ENCODE data around the gene LIX1L. TPM values are rescaled to one million over a fixed set of nuclear protein-coding genes. Genes with fewer than 3 reads are reported as not detected.

LIX1L gene
- total and polyA plus RNA-seq, 8 donors = 2.9 to 10.3 (median 5.6) TPM

Other genes with a start within 250 kb of the LIX1L start
- gene CD160, start 238.5 kb downstream of the LIX1L start, total RNA-seq = under 1 TPM in 2 of 6 donors, not detected in 4; 0.12 to 0.15 TPM
- under 1 TPM in 1 of 2 donors, not detected in 1; 0.02 TPM for gene CD160, start 238.5 kb downstream of the LIX1L start, polyA plus RNA-seq
- 1 to 10 TPM; 4.9 to 8.1 (median 5.9) TPM for gene RNF115, start 133.9 kb downstream of the LIX1L start, total RNA-seq
- 1 to 10 TPM; 5.1 to 8.0 TPM for gene RNF115, start 133.9 kb downstream of the LIX1L start, polyA plus RNA-seq
- gene POLR3C, start 133.8 kb downstream of the LIX1L start, total RNA-seq = 10 to 100 TPM; 11.9 to 16.2 (median 14.6) TPM
- 10 to 100 TPM in 1 of 2 donors, 1 to 10 TPM in 1; 7.6 to 13.9 TPM for gene POLR3C, start 133.8 kb downstream of the LIX1L start, polyA plus RNA-seq
- gene NUDT17, start 112.4 kb downstream of the LIX1L start, total RNA-seq = 1 to 10 TPM; 1.0 to 2.6 (median 1.7) TPM
- gene NUDT17, start 112.4 kb downstream of the LIX1L start, polyA plus RNA-seq = 1 to 10 TPM; 2.6 to 3.6 TPM
- 10 to 100 TPM in 2 of 6 donors, 1 to 10 TPM in 4; 8.9 to 16.4 (median 10.0) TPM for gene PIAS3, start 98.9 kb downstream of the LIX1L start, total RNA-seq
- 10 to 100 TPM; 21.9 to 26.7 TPM for gene PIAS3, start 98.9 kb downstream of the LIX1L start, polyA plus RNA-seq
- under 1 TPM; 0.04 to 0.50 (median 0.26) TPM for gene ANKRD35, start 72.2 kb downstream of the LIX1L start, total RNA-seq
- gene ANKRD35, start 72.2 kb downstream of the LIX1L start, polyA plus RNA-seq = under 1 TPM; 0.59 to 0.68 TPM
- 1 to 10 TPM in 3 of 6 donors, under 1 TPM in 3; 0.12 to 1.3 (median 0.82) TPM for gene ITGA10, start 48.0 kb downstream of the LIX1L start, total RNA-seq
- gene ITGA10, start 48.0 kb downstream of the LIX1L start, polyA plus RNA-seq = 1 to 10 TPM; 3.5 to 7.4 TPM
- gene PEX11B, start 39.3 kb downstream of the LIX1L start, total RNA-seq = 10 to 100 TPM; 11.0 to 15.5 (median 12.5) TPM
- gene PEX11B, start 39.3 kb downstream of the LIX1L start, polyA plus RNA-seq = 10 to 100 TPM; 10.7 to 21.9 TPM
- 10 to 100 TPM; 29.5 to 55.0 (median 49.1) TPM for gene RBM8A, start 30.5 kb downstream of the LIX1L start, total RNA-seq
- gene RBM8A, start 30.5 kb downstream of the LIX1L start, polyA plus RNA-seq = 10 to 100 TPM; 32.0 to 57.9 TPM
- under 1 TPM; 0.04 to 0.28 (median 0.18) TPM for gene ANKRD34A, start 6.6 kb upstream of the LIX1L start, total RNA-seq
- under 1 TPM; 0.34 to 0.38 TPM for gene ANKRD34A, start 6.6 kb upstream of the LIX1L start, polyA plus RNA-seq
- 10 to 100 TPM in 1 of 6 donors, 1 to 10 TPM in 5; 3.9 to 10.8 (median 5.7) TPM for gene POLR3GL, start 6.7 kb upstream of the LIX1L start, total RNA-seq
- 10 to 100 TPM; 14.6 to 27.6 TPM for gene POLR3GL, start 6.7 kb upstream of the LIX1L start, polyA plus RNA-seq
- gene TXNIP, start 38.6 kb upstream of the LIX1L start, total RNA-seq = 100 to 1,000 TPM; 167 to 491 (median 295) TPM
- 100 to 1,000 TPM; 105 to 224 TPM for gene TXNIP, start 38.6 kb upstream of the LIX1L start, polyA plus RNA-seq
- not detected for gene HJV, start 63.7 kb upstream of the LIX1L start, total RNA-seq
- under 1 TPM in 1 of 2 donors, not detected in 1; 0.07 TPM for gene HJV, start 63.7 kb upstream of the LIX1L start, polyA plus RNA-seq
- gene NBPF10, start 186.8 kb upstream of the LIX1L start, total RNA-seq = 1 to 10 TPM in 5 of 6 donors, under 1 TPM in 1; 0.86 to 3.0 (median 1.4) TPM
- gene NBPF10, start 186.8 kb upstream of the LIX1L start, polyA plus RNA-seq = under 1 TPM; 0.65 to 0.85 TPM